CD4-positive, alpha-beta T cell (primary cell): Measurements from ENCODE around the gene POPDC2. TPM values are rescaled to one million over a fixed set of nuclear protein-coding genes. Genes with fewer than 3 reads are reported as not detected.

Experiments used
- ATAC-seq: fragments of 200-7000 bp; cut with Tn5 transposase; one replicate; pipeline ENCODE4 v1.10.0; 2022; ENCODE audit warnings: mild to moderate bottlenecking; ENCODE audit not compliant: poor library complexity
- CTCF ChIA-PET: fragments of 350-600 bp; sonication (Branson Sonifier 250); formaldehyde crosslinking; loops from one replicate; lab custom pipeline; 2021; ENCODE audit warnings: antibody characterized with exemption, inconsistent platforms; lab: Charles Lee
- POLR2A ChIA-PET: fragments of 350-600 bp; sonication (Branson Sonifier 250); formaldehyde crosslinking; loops from one replicate; lab custom pipeline; 2021; ENCODE audit warnings: antibody characterized with exemption, inconsistent platforms; lab: Charles Lee
- DNase-seq, 14 experiments: peaks; one replicate each; pipeline ENCODE4 v3.0.0-alpha.2; 2013 to 2020; ENCODE audit warnings: mixed read lengths in 2 of 14
- H3K27ac ChIP-seq, 2 donors: one replicate each; pipeline versions ENCODE4 v1.5.1 to v1.7.0; 2013; ENCODE audit warnings: low read length in 2 of 2, low read depth in 1 of 2, mild to moderate bottlenecking in 1 of 2
- H3K27me3 ChIP-seq, 2 experiments: 1 replicate in 1 of 2; 2 replicates in 1 of 2; pipeline versions ENCODE4 v1.6.1 to v1.7.0; 2013; ENCODE audit warnings: low read length in 2 of 2, control low read depth in 1 of 2, mild to moderate bottlenecking in 1 of 2, moderate library complexity in 1 of 2; ENCODE audit not compliant: insufficient read depth in 2 of 2, control insufficient read depth in 1 of 2
- H3K36me3 ChIP-seq: one replicate; pipeline ENCODE4 v1.6.1; 2013; ENCODE audit warnings: low read length, control low read depth; ENCODE audit not compliant: insufficient read depth
- H3K4me1 ChIP-seq: one replicate; pipeline ENCODE4 v1.6.1; 2013; ENCODE audit warnings: low read length, control low read depth; ENCODE audit not compliant: insufficient read depth
- H3K4me3 ChIP-seq: one replicate; pipeline ENCODE4 v1.5.1; 2013; ENCODE audit warnings: mild to moderate bottlenecking, low read length, moderate library complexity
- H3K9me3 ChIP-seq, 2 experiments: 1 replicate in 1 of 2; 2 replicates in 1 of 2; pipeline versions ENCODE4 v1.6.1 to v1.7.0; 2013; ENCODE audit warnings: low read length in 2 of 2, mild to moderate bottlenecking in 2 of 2, control low read depth in 1 of 2, moderate library complexity in 1 of 2; ENCODE audit not compliant: control insufficient read depth in 1 of 2, insufficient read depth in 1 of 2
- H3K27ac Mint-ChIP-seq: one replicate; pipeline ENCODE4 v1.8.0; 2020; ENCODE audit warnings: mixed read lengths
- H3K27me3 Mint-ChIP-seq: one replicate; pipeline ENCODE4 v1.8.0; 2021; ENCODE audit warnings: mixed read lengths
- H3K36me3 Mint-ChIP-seq: one replicate; pipeline ENCODE4 v1.8.0; 2021; ENCODE audit warnings: low read depth, mixed read lengths
- H3K4me1 Mint-ChIP-seq: one replicate; pipeline ENCODE4 v1.8.0; 2021; ENCODE audit warnings: low read depth, mixed read lengths
- H3K4me3 Mint-ChIP-seq: one replicate; pipeline ENCODE4 v1.8.0; 2020; ENCODE audit warnings: mild to moderate bottlenecking, mixed read lengths
- H3K9me3 Mint-ChIP-seq: one replicate; pipeline ENCODE4 v1.8.0; 2020; ENCODE audit warnings: mixed read lengths
- CTCF ChIP-seq: fragments of 200-600 bp; IDR thresholded peaks from one replicate; pipeline ENCODE4 v1.8.0; 2022; ENCODE audit warnings: antibody characterized with exemption, mild to moderate bottlenecking
- intact Hi-C, 2 experiments: fragments of 100-400 bp; cut with DNase I in 1 of 2; cut with micrococcal nuclease in 1 of 2; formaldehyde crosslinking; loops; one replicate each; pipeline versions ENCODE4 v1.15.1 to v1.9.0; 2023 to 2025; cut with DNase I, micrococcal nuclease
- total RNA-seq, 174 experiments: library from RNA in 2 of 174; stranded (reverse) in 2 of 174; gene quantifications; one replicate each; pipeline ENCODE4 v1.2.3 and lab custom pipeline; 2021 to 2026

Gene POPDC2
- total RNA-seq, 2 experiments from 2014 or later = 2.6 to 3.5 TPM

GRCh38 chr3:119641416-119641815, 19.0 kb downstream of the POPDC2 start:
- Mint-ChIP-seq H3K36me3 (peaks cover 46% of the 10 kb centered on the region), H3K9me3 (no peaks in the 10 kb centered on the region), H3K27me3 (no peaks in the 10 kb centered on the region), H3K27ac (no peak overlapping the region), H3K4me1 (peaks cover 4% of the 10 kb centered on the region), H3K4me3 (no peak overlapping the region)
- no peak overlapping the region for H3K27ac ChIP-seq
- H3K36me3 ChIP-seq = no peaks in the 10 kb centered on the region
- no peak for TF ChIP-seq CTCF
- no peak overlapping the region for H3K4me3 ChIP-seq
- POLR2A ChIA-PET = no interaction called here
- H3K9me3 ChIP-seq = no peaks in the 10 kb centered on the region
- peaks cover 11% of the 10 kb centered on the region for H3K4me1 ChIP-seq
- no peak for ATAC-seq
- no peaks in the 10 kb centered on the region for H3K27me3 ChIP-seq
- intact Hi-C loops = no loop called here
- no peak for DNase-seq
- CTCF ChIA-PET = interaction anchor here (0.7 to 1.1 kb wide), 2 partner anchors 9 to 40 kb away, joined by 4 to 8 read pairs; no protein-coding TSS in a partner anchor

- peak overlapping the region in 1 of 2 donors; percentile 28 for H3K27ac ChIP-seq
- no peak overlapping the region for H3K4me3 Mint-ChIP-seq
- intact Hi-C loops = no loop called here
- H3K4me1 Mint-ChIP-seq = peaks cover 4% of the 10 kb centered on the region
- no peak overlapping the region for H3K27ac Mint-ChIP-seq
- H3K27me3 ChIP-seq = no peaks in the 10 kb centered on the region
- H3K36me3 ChIP-seq = no peaks in the 10 kb centered on the region
- H3K4me3 ChIP-seq = no peak overlapping the region
- peak in 2 of 14 experiments; percentile 33 to 52 for DNase-seq
- no peak for ATAC-seq
- no peak for TF ChIP-seq CTCF
- peaks cover 36% of the 10 kb centered on the region for H3K36me3 Mint-ChIP-seq
- H3K4me1 ChIP-seq = peaks cover 11% of the 10 kb centered on the region
- no peaks in the 10 kb centered on the region for H3K9me3 Mint-ChIP-seq
- ChIA-PET CTCF (no interaction called here), POLR2A (no interaction called here)
- H3K9me3 ChIP-seq = no peaks in the 10 kb centered on the region
- no peaks in the 10 kb centered on the region for H3K27me3 Mint-ChIP-seq
These were observed 20.7 kb downstream of the POPDC2 start for GRCh38 chr3:119639494-119640350.

- Mint-ChIP-seq H3K9me3 (no peaks in the 10 kb centered on the region), H3K4me1 (peaks cover 4% of the 10 kb centered on the region), H3K27ac (peak overlapping the region; percentile 25), H3K4me3 (no peak overlapping the region), H3K27me3 (no peaks in the 10 kb centered on the region), H3K36me3 (peaks cover 30% of the 10 kb centered on the region)
- Histone ChIP-seq H3K36me3 (no peaks in the 10 kb centered on the region), H3K9me3 (no peaks in the 10 kb centered on the region), H3K27me3 (no peaks in the 10 kb centered on the region), H3K27ac (no peak overlapping the region), H3K4me1 (peaks cover 11% of the 10 kb centered on the region), H3K4me3 (no peak overlapping the region)
- no peak for TF ChIP-seq CTCF
- ChIA-PET CTCF (interaction anchor here (0.6 kb wide), 1 partner anchor 535 kb away, joined by 4 read pairs; no protein-coding TSS in a partner anchor), POLR2A (no interaction called here)
- no peak for ATAC-seq
- DNase-seq = peak in 3 of 14 experiments; percentile 11 to 59 (median 46)
- intact Hi-C loops = no loop called here
These were observed 22.5 kb downstream of the POPDC2 start for GRCh38 chr3:119637679-119638477.
